A549 (cell line): ENCODE measurements around the gene CRYBG3. TPM values are rescaled to one million over a fixed set of nuclear protein-coding genes. Genes with fewer than 3 reads are reported as not detected.

Source experiments
- ATAC-seq, 2 experiments: fragments of 200-7000 bp in 1 of 2; fragments of >200 bp in 1 of 2; cut with Nextera tagmentation in 1 of 2; cut with Tn5 transposase in 1 of 2; 3 replicates each; pipeline versions ENCODE4 v1.8.0 to v1.9.1; 2018 to 2020; ENCODE audit warnings: mild to moderate bottlenecking in 1 of 2, moderate library complexity in 1 of 2
- CTCF ChIA-PET: fragments of 300-600 bp; sonication (Branson Sonifier 250); formaldehyde crosslinking; extraction: SDS; loops from one replicate; lab custom pipeline; 2021; ENCODE audit warnings: antibody characterized with exemption, inconsistent platforms; lab: Yijun Ruan, JAX
- POLR2A ChIA-PET: fragments of 350-600 bp; formaldehyde crosslinking; extraction: SDS; loops from one replicate; lab custom pipeline; 2021; ENCODE audit warnings: antibody characterized with exemption, inconsistent platforms; lab: Yijun Ruan, JAX
- DNase-seq, 2 experiments: peaks; one replicate each; pipeline versions ENCODE4 v3.0.0 to v3.0.0-alpha.2; 2011 to 2016; ENCODE audit warnings: low read depth in 1 of 2, low spot score in 1 of 2
- FAIRE-seq: peaks from 2 replicates; lab custom pipeline; 2011; peaks lifted over from hg19 to GRCh38; lab: Jason Lieb, UNC
- H3K27ac ChIP-seq, 2 experiments: fragments of >200 bp; sonication (Bioruptor Twin); formaldehyde crosslinking; 3 replicates each; pipeline ENCODE4 v1.5.1; 2016 to 2017
- H3K4me1 ChIP-seq: fragments of >200 bp; sonication (Bioruptor Twin); formaldehyde crosslinking; 3 replicates; pipeline ENCODE4 v1.6.1; 2016
- H3K4me2 ChIP-seq: fragments of >200 bp; sonication (Bioruptor Twin); formaldehyde crosslinking; 3 replicates; pipeline ENCODE4 v1.6.1; 2016
- H3K4me3 ChIP-seq: fragments of >200 bp; sonication (Bioruptor Twin); formaldehyde crosslinking; 3 replicates; pipeline ENCODE4 v1.5.1; 2016
- H3K9me3 ChIP-seq: fragments of >200 bp; sonication (Bioruptor Twin); formaldehyde crosslinking; 3 replicates; pipeline ENCODE4 v1.6.1; 2016
- CBX8 ChIP-seq: fragments of 200-600 bp; sonication (generic); IDR thresholded peaks from 2 replicates; pipeline ENCODE4 v1.6.1; 2016
- CEBPB ChIP-seq, 2 experiments: fragments of >200 bp in 1 of 2; sonication (Bioruptor Twin) in 1 of 2; formaldehyde crosslinking in 1 of 2; IDR thresholded peaks; 2 replicates each; pipeline ENCODE4 v1.6.1; 2012 to 2016
- FOSL2 ChIP-seq, 2 experiments: fragments of 450-650 bp in 1 of 2; fragments of >200 bp in 1 of 2; sonication (Bioruptor Twin) in 1 of 2; formaldehyde crosslinking; IDR thresholded peaks; 2 replicates each; pipeline versions ENCODE4 v1.5.0 to v1.6.1; 2016 to 2020; ENCODE audit warnings: mild to moderate bottlenecking in 1 of 2, moderate library complexity in 1 of 2
- FOXS1 ChIP-seq: fragments of 250-450 bp; sonication (Bioruptor Pico); IDR thresholded peaks from 2 replicates; pipeline ENCODE4 v1.5.0; 2020; ENCODE audit warnings: mild to moderate bottlenecking, moderate library complexity
- HDAC2 ChIP-seq: fragments of 200-600 bp; sonication (generic); IDR thresholded peaks from 2 replicates; pipeline ENCODE4 v1.6.1; 2016
- HEYL ChIP-seq: fragments of 250-450 bp; sonication (Bioruptor Pico); IDR thresholded peaks from 2 replicates; pipeline ENCODE4 v1.8.0; 2021; ENCODE audit warnings: mild to moderate bottlenecking, moderate library complexity
- JUN ChIP-seq, 2 experiments: fragments of >200 bp; sonication (Bioruptor Twin); formaldehyde crosslinking; IDR thresholded peaks; 2 replicates in 1 of 2; 3 replicates in 1 of 2; pipeline ENCODE4 v1.6.1; 2016 to 2017
- KDM1A ChIP-seq: fragments of 200-600 bp; sonication (generic); IDR thresholded peaks from 2 replicates; pipeline ENCODE4 v1.6.1; 2016; ENCODE audit warnings: low read depth, mild to moderate bottlenecking
- KDM5A ChIP-seq: fragments of 200-600 bp; sonication (generic); IDR thresholded peaks from 2 replicates; pipeline ENCODE4 v1.6.1; 2016; ENCODE audit warnings: antibody characterized with exemption, mild to moderate bottlenecking
- MAFK ChIP-seq: fragments of 450-650 bp; IDR thresholded peaks from 2 replicates; pipeline ENCODE4 v1.6.1; 2014; ENCODE audit not compliant: partially characterized antibody
- NFE2L2 ChIP-seq: fragments of 150-350 bp; conservative IDR thresholded peaks from 2 replicates; pipeline ENCODE4 v1.6.1; 2014; ENCODE audit warnings: low read length
- NPAS2 ChIP-seq: fragments of 250-450 bp; sonication (Bioruptor Pico); IDR thresholded peaks from 2 replicates; pipeline ENCODE4 v1.8.0; 2022; ENCODE audit warnings: mild to moderate bottlenecking, moderate library complexity, borderline replicate concordance
- POLR2A ChIP-seq: IDR thresholded peaks from 2 replicates; pipeline ENCODE4 v1.6.1; 2012; ENCODE audit warnings: mild to moderate bottlenecking, low read length
- RARB ChIP-seq: fragments of 250-450 bp; sonication (Bioruptor Pico); IDR thresholded peaks from 2 replicates; pipeline ENCODE4 v1.8.0; 2021; ENCODE audit warnings: mild to moderate bottlenecking, moderate library complexity
- RFX5 ChIP-seq: fragments of 450-650 bp; IDR thresholded peaks from 2 replicates; pipeline ENCODE4 v1.7.1; 2014; ENCODE audit warnings: antibody characterized with exemption, mild to moderate bottlenecking, moderate library complexity
- SREBF2 ChIP-seq: fragments of 450-650 bp; IDR thresholded peaks from 2 replicates; pipeline ENCODE4 v1.6.1; 2014; ENCODE audit warnings: mild to moderate bottlenecking, moderate library complexity
- TFCP2L1 ChIP-seq: fragments of 250-450 bp; sonication (Bioruptor Pico); IDR thresholded peaks from 2 replicates; pipeline ENCODE4 v1.5.0; 2021; ENCODE audit warnings: mild to moderate bottlenecking
- TP53 ChIP-seq: fragments of 250-450 bp; sonication (Bioruptor Pico); IDR thresholded peaks from 2 replicates; pipeline ENCODE4 v1.5.0; 2021; ENCODE audit warnings: mild to moderate bottlenecking, moderate library complexity
- ZC3H11A ChIP-seq: fragments of 450-650 bp; IDR thresholded peaks from 2 replicates; pipeline ENCODE4 v1.6.1; 2014; ENCODE audit warnings: antibody characterized with exemption, mild to moderate bottlenecking
- ZFP36 ChIP-seq: fragments of 450-650 bp; IDR thresholded peaks from 2 replicates; pipeline ENCODE4 v1.6.1; 2014; ENCODE audit warnings: borderline replicate concordance; ENCODE audit not compliant: partially characterized antibody
- WGBS: methylation state at CpG from one replicate; pipeline ENCODE4 v1.1.6; 2017; ENCODE audit errors: missing lambda C conversion rate; 5-methylcytosine and 5-hydroxymethylcytosine counted together
- polyA plus RNA-seq, 4 experiments: library from polyadenylated mRNA; depleted of rRNA in 3 of 4; stranded (reverse); fragments of >200 nt; fragmentation: RNase III in 1 of 4; extraction: RNeasy Plus Mini Kit Qiagen cat#74134 plus additional on column Dnase treatment in 1 of 4; gene quantifications; 2 replicates in 3 of 4; 3 replicates in 1 of 4; pipeline ENCODE4 v1.2.3, GENCODE V29; 2011 to 2017
- TF ChIP-seq, protein P1 (sequence below): IDR thresholded peaks from 2 replicates; pipeline ENCODE4 v1.6.1; 2012; ENCODE audit warnings: low read depth, borderline replicate concordance
- TF ChIP-seq, protein P2 (sequence below): fragments of >200 bp; sonication (Bioruptor Twin); formaldehyde crosslinking; IDR thresholded peaks from 2 replicates; pipeline ENCODE4 v1.6.1; 2016
- TF ChIP-seq, protein P3 (sequence below): fragments of >200 bp; sonication (Bioruptor Twin); formaldehyde crosslinking; IDR thresholded peaks from 3 replicates; pipeline ENCODE4 v1.5.1; 2016
- TF ChIP-seq, protein P4 (sequence below): fragments of 200-600 bp; sonication (generic); IDR thresholded peaks from 2 replicates; pipeline ENCODE4 v1.6.1; 2016; ENCODE audit warnings: antibody characterized with exemption, mild to moderate bottlenecking, moderate library complexity

Gene CRYBG3
- polyA plus RNA-seq, 2 of the 4 experiments (the other 2 are of a cell fraction) = 3.6 to 8.7 TPM

DNA sequence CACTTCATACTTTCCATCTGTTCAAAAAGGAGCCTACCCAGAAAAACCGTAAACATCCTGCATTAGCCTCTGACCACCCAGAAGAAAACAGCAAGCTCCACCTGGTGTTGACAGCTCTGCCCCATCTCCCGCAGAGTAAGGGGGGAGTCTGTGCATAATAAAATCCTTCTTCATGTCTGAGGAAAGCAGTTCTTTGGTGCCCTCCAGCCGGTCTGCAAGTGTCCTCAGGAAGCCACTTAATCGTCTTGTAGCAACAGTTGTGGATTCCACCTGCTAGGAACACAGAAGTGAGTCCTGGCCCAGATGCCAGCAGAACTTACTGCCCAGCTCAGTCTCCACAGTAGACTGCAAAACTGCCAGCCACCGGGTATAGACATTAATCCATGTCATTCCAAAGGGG is 127.9 kb downstream of the CRYBG3 start (continued):
- no peak for TF ChIP-seq TFCP2L1 (CRISPR knock-in tag)
- no peak for TF ChIP-seq CEBPB (IDR thresholded peaks at IDR 0.05)
- no peak for TF ChIP-seq SREBF2
- no peak for TF ChIP-seq ZFP36
- TF ChIP-seq HDAC2 = no peak
- no peak for TF ChIP-seq FOSL2 (IDR thresholded peaks at IDR 0.05)
- no peak for TF ChIP-seq FOSL2 (CRISPR knock-in tag; IDR thresholded peaks at IDR 0.05)
- no peak for TF ChIP-seq NPAS2

DNA sequence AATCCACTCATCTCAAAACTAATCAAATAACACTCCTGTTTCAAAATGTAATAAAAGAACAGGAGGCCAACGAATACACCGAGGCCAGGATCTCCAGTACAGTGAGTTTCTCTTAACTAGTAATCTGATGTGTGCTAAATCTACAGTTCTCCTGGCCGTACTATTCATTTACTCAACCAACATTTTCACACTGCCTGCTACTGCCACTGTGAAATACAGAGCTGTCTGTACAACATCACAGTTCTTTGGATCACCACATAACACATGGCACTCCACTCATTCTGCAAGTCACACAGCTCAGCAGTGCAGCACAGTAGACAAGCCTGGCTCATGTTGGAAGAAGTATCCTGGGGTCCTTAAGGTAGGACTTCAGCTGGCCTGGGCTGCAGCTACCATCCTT is 128.5 kb downstream of the CRYBG3 start:
- ChIA-PET CTCF (interaction anchor here (0.9 to 1.7 kb wide), 3 partner anchors 13 to 156 kb away, joined by 3 to 4 read pairs (median 3); no protein-coding TSS in a partner anchor), POLR2A (interaction anchor here (1.0 kb wide), 1 partner anchor 21 kb away, joined by 3 read pairs; no protein-coding TSS in a partner anchor)
- ATAC-seq (no peak), FAIRE-seq (no peak), DNase-seq (no peak)
- H3K4me1 ChIP-seq = no peaks in the 10 kb centered on the region
- TF ChIP-seq HEYL (CRISPR knock-in tag) = no peak
- no peak for TF ChIP-seq NFE2L2
- no peak for TF ChIP-seq SREBF2
- TF ChIP-seq, protein P1, sequence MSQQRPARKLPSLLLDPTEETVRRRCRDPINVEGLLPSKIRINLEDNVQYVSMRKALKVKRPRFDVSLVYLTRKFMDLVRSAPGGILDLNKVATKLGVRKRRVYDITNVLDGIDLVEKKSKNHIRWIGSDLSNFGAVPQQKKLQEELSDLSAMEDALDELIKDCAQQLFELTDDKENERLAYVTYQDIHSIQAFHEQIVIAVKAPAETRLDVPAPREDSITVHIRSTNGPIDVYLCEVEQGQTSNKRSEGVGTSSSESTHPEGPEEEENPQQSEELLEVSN = no peak
- TF ChIP-seq FOXS1 = no peak
- TF ChIP-seq MAFK = no peak
- no peak for TF ChIP-seq CEBPB (IDR thresholded peaks at IDR 0.05)
- no peak for TF ChIP-seq POLR2A
- no peak for TF ChIP-seq KDM5A
- TF ChIP-seq TP53 (CRISPR knock-in tag) = no peak
- TF ChIP-seq RARB (CRISPR knock-in tag) = no peak
- TF ChIP-seq JUN (IDR thresholded peaks at IDR 0.05) = no peak
- no peak for TF ChIP-seq ZC3H11A
- no peak for TF ChIP-seq KDM1A
- TF ChIP-seq, protein P2, sequence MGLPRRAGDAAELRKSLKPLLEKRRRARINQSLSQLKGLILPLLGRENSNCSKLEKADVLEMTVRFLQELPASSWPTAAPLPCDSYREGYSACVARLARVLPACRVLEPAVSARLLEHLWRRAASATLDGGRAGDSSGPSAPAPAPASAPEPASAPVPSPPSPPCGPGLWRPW = no peak
- TF ChIP-seq RFX5 = no peak
- TF ChIP-seq, protein P3, sequence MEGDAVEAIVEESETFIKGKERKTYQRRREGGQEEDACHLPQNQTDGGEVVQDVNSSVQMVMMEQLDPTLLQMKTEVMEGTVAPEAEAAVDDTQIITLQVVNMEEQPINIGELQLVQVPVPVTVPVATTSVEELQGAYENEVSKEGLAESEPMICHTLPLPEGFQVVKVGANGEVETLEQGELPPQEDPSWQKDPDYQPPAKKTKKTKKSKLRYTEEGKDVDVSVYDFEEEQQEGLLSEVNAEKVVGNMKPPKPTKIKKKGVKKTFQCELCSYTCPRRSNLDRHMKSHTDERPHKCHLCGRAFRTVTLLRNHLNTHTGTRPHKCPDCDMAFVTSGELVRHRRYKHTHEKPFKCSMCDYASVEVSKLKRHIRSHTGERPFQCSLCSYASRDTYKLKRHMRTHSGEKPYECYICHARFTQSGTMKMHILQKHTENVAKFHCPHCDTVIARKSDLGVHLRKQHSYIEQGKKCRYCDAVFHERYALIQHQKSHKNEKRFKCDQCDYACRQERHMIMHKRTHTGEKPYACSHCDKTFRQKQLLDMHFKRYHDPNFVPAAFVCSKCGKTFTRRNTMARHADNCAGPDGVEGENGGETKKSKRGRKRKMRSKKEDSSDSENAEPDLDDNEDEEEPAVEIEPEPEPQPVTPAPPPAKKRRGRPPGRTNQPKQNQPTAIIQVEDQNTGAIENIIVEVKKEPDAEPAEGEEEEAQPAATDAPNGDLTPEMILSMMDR = no peak
- no peak for TF ChIP-seq CBX8
- TF ChIP-seq TFCP2L1 (CRISPR knock-in tag) = no peak
- TF ChIP-seq, protein P4, sequence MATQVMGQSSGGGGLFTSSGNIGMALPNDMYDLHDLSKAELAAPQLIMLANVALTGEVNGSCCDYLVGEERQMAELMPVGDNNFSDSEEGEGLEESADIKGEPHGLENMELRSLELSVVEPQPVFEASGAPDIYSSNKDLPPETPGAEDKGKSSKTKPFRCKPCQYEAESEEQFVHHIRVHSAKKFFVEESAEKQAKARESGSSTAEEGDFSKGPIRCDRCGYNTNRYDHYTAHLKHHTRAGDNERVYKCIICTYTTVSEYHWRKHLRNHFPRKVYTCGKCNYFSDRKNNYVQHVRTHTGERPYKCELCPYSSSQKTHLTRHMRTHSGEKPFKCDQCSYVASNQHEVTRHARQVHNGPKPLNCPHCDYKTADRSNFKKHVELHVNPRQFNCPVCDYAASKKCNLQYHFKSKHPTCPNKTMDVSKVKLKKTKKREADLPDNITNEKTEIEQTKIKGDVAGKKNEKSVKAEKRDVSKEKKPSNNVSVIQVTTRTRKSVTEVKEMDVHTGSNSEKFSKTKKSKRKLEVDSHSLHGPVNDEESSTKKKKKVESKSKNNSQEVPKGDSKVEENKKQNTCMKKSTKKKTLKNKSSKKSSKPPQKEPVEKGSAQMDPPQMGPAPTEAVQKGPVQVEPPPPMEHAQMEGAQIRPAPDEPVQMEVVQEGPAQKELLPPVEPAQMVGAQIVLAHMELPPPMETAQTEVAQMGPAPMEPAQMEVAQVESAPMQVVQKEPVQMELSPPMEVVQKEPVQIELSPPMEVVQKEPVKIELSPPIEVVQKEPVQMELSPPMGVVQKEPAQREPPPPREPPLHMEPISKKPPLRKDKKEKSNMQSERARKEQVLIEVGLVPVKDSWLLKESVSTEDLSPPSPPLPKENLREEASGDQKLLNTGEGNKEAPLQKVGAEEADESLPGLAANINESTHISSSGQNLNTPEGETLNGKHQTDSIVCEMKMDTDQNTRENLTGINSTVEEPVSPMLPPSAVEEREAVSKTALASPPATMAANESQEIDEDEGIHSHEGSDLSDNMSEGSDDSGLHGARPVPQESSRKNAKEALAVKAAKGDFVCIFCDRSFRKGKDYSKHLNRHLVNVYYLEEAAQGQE = no peak
- H3K4me2 ChIP-seq = no peak overlapping the region
- no peak overlapping the region for H3K27ac ChIP-seq
- no peaks in the 10 kb centered on the region for H3K9me3 ChIP-seq
- WGBS = 93% methylated on average over 3 of the region's 3 CpGs
- no peak overlapping the region for H3K4me3 ChIP-seq
